IPS-18c (cell line): Measurements from ENCODE around the gene OPALIN.

Source experiments
- H3K4me3 ChIP-seq: 2 replicates; pipeline ENCODE4 v1.7.0; 2013; ENCODE audit warnings: low read depth, mild to moderate bottlenecking, low read length, moderate library complexity; ENCODE audit not compliant: insufficient read depth
- H3K9me3 ChIP-seq: one replicate; pipeline ENCODE4 v1.6.1; 2013; ENCODE audit warnings: mild to moderate bottlenecking, low read length, moderate library complexity; ENCODE audit not compliant: control insufficient read depth, insufficient read depth

The OPALIN gene

GRCh38 chr10:96377816-96378294 is 19.1 kb upstream of the OPALIN start:
- no peaks in the 10 kb centered on the region for H3K9me3 ChIP-seq
- H3K4me3 ChIP-seq: no peak overlapping the region

GRCh38 chr10:96376483-96376882 is 17.7 kb upstream of the OPALIN start:
- no peaks in the 10 kb centered on the region for H3K9me3 ChIP-seq
- no peak overlapping the region for H3K4me3 ChIP-seq

- Histone ChIP-seq H3K9me3 (no peaks in the 10 kb centered on the region), H3K4me3 (peak overlapping the region; percentile 56)
These were observed 16.4 kb upstream of the OPALIN start for GRCh38 chr10:96374985-96375830.

- Histone ChIP-seq H3K9me3 (no peaks in the 10 kb centered on the region), H3K4me3 (peak overlapping the region; percentile 56)
These were observed 15.8 kb upstream of the OPALIN start for GRCh38 chr10:96374639-96374984.

GRCh38 chr10:96374004-96374403 is 15.2 kb upstream of the OPALIN start:
- Histone ChIP-seq H3K4me3 (no peak overlapping the region), H3K9me3 (no peaks in the 10 kb centered on the region)

- Histone ChIP-seq H3K4me3 (no peak overlapping the region), H3K9me3 (no peaks in the 10 kb centered on the region)
These were observed 12.6 kb upstream of the OPALIN start for GRCh38 chr10:96371356-96371755.

- Histone ChIP-seq H3K4me3 (no peak overlapping the region), H3K9me3 (no peaks in the 10 kb centered on the region)
These were observed 11.9 kb upstream of the OPALIN start for GRCh38 chr10:96370584-96371157.

- Histone ChIP-seq H3K9me3 (no peaks in the 10 kb centered on the region), H3K4me3 (no peak overlapping the region)
These were observed 11.2 kb upstream of the OPALIN start for GRCh38 chr10:96369890-96370583.

- Histone ChIP-seq H3K4me3 (no peak overlapping the region), H3K9me3 (no peaks in the 10 kb centered on the region)
These were observed 10.2 kb upstream of the OPALIN start for GRCh38 chr10:96368971-96369370.

GRCh38 chr10:96367470-96367869 is 8.7 kb upstream of the OPALIN start:
- no peak overlapping the region for H3K4me3 ChIP-seq
- H3K9me3 ChIP-seq: no peaks in the 10 kb centered on the region

- Histone ChIP-seq H3K9me3 (no peaks in the 10 kb centered on the region), H3K4me3 (no peak overlapping the region)
These were observed 7.7 kb upstream of the OPALIN start for GRCh38 chr10:96366508-96366907.

GRCh38 chr10:96365571-96365970 is 6.8 kb upstream of the OPALIN start:
- Histone ChIP-seq H3K4me3 (no peak overlapping the region), H3K9me3 (no peaks in the 10 kb centered on the region)

- H3K9me3 ChIP-seq: no peaks in the 10 kb centered on the region
- no peak overlapping the region for H3K4me3 ChIP-seq
These were observed 2.0 kb upstream of the OPALIN start for GRCh38 chr10:96360766-96361165.

GRCh38 chr10:96360331-96360730 is 1.5 kb upstream of the OPALIN start:
- no peaks in the 10 kb centered on the region for H3K9me3 ChIP-seq
- no peak overlapping the region for H3K4me3 ChIP-seq

- H3K9me3 ChIP-seq: no peaks in the 10 kb centered on the region
- no peak overlapping the region for H3K4me3 ChIP-seq
These were observed 814 bp upstream of the OPALIN start for GRCh38 chr10:96359616-96360015.

GRCh38 chr10:96357038-96357620 is 1.7 kb downstream of the OPALIN start:
- Histone ChIP-seq H3K4me3 (no peak overlapping the region), H3K9me3 (no peaks in the 10 kb centered on the region)

GRCh38 chr10:96352582-96352981 is 6.2 kb downstream of the OPALIN start:
- H3K4me3 ChIP-seq: no peak overlapping the region
- no peaks in the 10 kb centered on the region for H3K9me3 ChIP-seq

- Histone ChIP-seq H3K9me3 (no peaks in the 10 kb centered on the region), H3K4me3 (no peak overlapping the region)
These were observed 6.8 kb downstream of the OPALIN start for GRCh38 chr10:96352027-96352426.
